Kidney capillary endothelial cell (primary cell): ENCODE results near the gene RNF141.
A peak's percentile ranks its signal among the peaks of the same experiment; 100 is the strongest.

Experiments
- DNase-seq: peaks from one replicate; pipeline ENCODE4 v3.0.0-alpha.2; 2018; ENCODE audit warnings: low spot score

The RNF141 gene

GRCh38 chr11:10522276-10522675 lies 18.7 kb downstream of the RNF141 start:
- no peak for DNase-seq

DNA sequence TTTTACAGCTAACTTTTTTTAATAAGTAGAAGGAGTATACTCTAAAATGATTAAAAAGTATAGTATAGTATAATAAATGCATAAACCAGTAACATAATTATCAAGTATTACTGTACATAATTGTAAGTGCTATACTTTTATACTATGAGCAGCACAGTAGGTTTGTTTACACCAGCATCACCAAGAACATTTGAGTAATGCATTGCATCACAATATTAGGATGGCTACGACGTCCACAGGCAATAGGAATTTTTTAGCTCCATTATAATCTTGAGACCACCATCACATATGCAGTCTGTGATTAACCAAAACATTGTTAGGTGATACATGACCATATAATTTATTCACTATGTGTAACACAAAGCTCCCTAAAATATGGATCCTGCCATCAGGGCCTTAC lies 20.4 kb downstream of the RNF141 start:
- DNase-seq, result no peak

- DNase-seq, result no peak
Observed at GRCh38 chr11:10519630-10520029, 21.4 kb downstream of the RNF141 start.

DNA sequence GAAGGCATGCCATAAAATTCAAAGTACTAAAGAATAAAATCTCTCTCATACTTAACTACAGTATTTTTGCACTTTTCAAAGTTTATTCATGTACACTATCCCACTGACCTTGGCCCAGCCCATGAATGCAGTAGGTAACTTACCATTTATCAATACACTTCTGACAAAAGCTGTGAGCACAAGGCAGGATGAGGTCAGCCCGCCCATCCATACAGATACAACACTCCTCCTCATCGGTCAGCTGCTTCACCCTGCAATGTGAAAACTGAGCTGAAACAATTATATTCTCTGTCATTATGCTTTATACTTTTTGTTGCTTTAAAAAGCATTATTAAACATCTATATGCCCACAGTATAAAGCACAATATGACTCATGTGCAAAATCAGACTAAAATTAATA lies 22.1 kb downstream of the RNF141 start:
- no peak for DNase-seq

- DNase-seq, result no peak
Observed at GRCh38 chr11:10518123-10518522, 22.9 kb downstream of the RNF141 start.

DNA sequence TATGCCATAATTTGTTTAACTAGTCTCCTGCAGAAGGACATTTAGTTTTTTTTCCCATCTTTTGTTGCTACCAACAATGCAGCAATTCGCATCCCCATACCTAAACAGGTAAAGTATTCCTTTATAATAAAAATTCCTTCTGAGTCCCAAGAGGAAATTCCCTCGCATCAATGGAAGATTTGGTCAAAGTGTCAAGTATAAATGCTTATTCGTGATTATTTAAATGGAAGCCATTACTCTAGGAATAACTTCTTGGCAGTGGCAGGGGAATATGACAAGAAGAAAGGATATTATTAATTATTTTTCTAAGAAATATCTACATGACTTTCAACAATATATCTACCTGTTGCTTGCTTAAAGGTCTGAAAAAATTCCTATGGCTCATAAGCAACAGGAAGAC lies 25.6 kb downstream of the RNF141 start:
- DNase-seq, result no peak

- no peak for DNase-seq
Observed at GRCh38 chr11:10514709-10515108, 26.3 kb downstream of the RNF141 start.

DNA sequence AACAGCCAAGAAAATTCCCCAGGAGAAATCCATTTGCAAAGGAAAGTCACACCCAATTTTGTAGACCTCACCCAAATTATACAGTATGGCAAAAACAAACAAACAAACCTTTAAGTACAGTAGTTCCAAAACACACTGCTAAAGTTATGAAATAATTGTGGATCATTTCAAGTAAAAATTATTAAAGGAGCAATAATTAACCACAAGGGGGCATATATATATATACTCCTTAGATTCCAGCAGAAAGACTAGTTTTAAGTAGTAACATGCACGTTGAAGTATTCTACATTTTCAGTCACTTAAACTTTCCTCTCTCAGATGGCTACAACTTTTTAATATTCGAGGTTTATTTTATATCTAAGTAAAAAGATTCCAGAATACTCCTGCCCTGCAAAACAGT lies 26.8 kb downstream of the RNF141 start:
- DNase-seq, result peak; percentile 24

GRCh38 chr11:10511181-10511621 lies 29.8 kb downstream of the RNF141 start:
- DNase-seq, result no peak

DNA sequence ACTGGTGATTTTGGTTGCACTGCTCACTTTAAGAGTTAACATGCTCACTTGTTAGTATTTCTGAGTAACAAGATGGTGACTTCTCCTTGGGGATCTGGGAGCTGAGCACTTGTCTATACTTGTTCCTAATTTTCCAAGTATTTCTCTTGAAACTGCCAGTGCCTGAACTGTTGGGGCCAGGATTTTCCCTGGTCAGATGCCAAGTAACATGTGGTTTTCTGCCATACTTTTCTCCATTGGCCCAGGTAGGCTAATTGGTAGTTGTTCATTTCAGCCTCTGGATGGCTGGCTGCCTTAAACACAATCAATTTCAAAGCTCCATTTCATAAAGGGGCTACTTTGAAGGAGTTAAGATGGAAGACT lies 35.0 kb downstream of the RNF141 start:
- no peak for DNase-seq

DNA sequence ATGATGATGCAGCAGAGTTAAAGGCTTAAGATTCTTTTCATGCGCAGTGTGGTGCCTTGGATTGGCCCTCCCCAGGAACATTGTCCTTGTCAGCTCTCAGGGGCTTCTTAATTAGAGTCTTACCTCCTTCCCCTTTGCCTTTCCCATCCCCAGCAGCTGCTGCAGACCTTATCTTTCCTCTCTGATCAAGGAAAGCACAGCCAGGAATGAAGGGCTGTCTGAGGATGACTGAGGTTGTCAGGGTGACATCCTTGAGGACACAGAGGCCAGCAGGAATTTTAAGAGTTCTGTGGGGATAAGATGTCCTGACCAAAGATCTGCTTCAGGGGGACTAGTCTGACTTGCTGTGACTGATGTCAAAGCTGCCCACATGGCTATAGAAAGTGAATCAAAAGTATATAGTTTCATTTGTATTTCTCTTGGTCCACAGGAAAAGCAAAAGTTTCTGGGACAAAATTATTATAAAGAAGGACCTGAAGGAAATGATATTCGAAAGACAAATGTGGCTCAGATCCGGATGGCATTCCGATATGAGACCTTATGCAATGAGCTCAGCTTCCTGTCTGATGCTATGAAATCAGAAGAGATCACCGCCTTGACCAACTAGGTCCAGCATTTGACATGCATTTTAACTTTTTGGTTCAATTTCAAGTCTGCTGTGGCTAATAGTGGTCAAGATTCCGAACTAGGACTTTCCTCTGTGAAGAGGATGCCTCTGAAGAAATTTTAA lies 35.5 kb downstream of the RNF141 start:
- peak; percentile 87 for DNase-seq

DNA sequence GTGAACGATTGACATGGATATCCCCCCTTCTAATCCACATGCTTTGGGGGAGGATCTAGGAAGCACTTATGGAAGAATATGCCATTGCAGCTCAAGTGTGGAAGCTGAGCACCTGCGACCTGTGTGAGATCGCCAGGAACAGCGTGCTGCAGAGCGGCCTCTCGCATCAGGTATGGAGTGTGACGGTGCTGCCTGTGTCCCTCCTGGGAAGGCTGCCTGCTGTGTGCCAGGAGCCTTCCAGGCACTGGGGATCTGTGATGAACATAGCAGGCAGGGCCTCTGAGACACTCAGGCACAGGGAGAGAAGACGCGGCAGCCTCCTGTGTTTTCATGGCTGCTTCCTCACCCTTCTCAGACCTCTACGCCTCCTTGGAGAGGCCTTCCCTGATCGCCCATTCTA lies 36.5 kb downstream of the RNF141 start:
- DNase-seq, result no peak

DNA sequence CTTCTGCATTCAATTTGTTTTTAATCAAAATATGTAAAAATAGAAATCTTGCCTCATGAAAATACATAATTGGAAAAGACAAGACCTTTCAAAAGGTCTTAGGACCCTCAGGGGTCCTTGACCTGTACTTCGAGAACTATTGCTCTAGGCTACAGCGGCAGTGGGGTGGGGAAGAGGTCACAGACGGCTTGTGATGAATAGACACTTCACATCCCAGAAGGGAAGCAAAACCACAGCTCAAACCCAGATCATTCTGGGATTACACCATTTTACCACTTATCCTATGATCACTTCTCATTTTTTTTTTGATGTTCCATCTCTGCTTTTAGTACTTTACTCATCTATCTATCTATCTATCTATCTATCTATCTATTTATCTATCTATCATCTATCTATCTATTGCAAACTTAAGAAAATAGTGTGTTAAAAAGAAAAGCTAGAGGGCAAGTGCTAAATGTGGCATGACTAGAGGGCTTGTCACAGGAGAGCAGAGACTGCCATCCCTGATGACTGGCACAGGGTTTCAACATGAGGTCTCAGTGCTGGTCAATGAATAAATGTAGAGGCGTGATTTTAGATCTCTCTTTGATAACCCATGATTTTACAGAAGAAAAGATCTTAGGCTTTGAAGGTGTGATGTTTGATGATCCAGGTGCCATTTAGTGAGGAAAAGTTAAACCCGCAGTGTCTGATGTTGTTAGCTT lies 37.1 kb downstream of the RNF141 start:
- no peak for DNase-seq

DNA sequence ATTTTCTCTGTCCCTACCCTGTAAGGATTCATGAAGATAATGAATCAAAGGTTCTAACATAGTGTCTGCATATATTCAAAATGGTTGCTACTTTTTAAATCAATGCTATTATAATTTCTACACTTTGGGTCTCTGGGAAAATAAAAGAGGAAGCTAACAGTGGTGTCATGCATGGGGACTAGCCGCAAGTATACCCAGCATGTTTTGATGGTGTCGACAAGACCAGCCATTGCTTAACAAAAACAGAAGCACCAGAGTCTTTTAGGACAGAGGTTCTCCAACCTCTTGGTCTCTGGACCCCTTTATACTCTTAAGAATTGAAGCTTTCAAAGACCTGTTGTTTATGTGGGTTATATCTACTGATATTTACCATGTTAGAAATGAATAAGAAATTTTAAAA lies 37.8 kb downstream of the RNF141 start:
- no peak for DNase-seq

GRCh38 chr11:10502770-10503169 lies 38.2 kb downstream of the RNF141 start:
- no peak for DNase-seq

GRCh38 chr11:10502065-10502680 lies 38.8 kb downstream of the RNF141 start:
- no peak for DNase-seq

DNA sequence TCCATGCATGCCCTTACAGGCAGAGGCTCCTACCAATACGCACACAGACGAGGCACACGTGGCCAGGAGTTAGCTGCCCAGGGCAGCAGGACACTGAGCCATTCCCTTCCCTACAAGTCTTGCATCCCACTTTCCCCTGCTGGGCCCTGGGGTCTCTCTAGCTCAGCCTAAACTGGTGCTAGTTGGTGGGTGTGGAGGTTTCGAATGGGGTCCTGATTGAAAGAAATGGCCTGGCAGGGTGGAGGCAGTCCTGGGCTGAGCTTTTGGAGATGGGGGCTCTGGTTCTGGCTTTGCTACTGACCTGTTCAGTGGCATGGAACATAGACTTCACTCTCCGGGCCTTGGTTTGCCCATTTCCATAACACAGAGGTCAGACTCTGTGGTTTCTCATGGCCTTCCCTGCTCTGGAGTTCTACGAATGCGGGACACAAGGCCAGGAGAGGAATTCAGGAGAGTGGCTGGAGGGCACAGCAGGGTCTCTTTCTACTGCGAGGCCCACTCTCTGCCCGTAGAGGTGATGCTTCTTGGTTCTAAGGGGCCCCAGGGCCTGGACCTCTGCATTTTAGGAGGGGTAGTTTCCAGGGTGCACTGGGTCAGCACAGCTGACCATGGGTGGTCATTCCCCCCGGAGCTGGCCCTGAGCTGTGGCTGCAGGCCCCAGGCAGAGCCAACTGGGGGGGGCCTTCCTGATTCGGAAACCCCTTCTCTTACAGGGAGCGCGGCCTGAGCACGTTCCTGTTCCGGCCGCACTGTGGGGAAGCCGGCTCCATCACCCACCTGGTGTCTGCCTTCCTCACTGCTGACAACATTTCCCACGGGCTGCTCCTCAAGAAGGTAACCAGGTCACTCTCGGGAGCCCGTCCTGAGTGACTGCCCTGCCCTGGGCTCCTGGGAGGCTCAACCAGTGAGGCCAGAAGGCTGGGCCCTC lies 40.0 kb downstream of the RNF141 start:
- no peak for DNase-seq

GRCh38 chr11:10499874-10500601 lies 40.9 kb downstream of the RNF141 start:
- DNase-seq, result no peak

GRCh38 chr11:10499452-10499851 lies 41.5 kb downstream of the RNF141 start:
- no peak for DNase-seq

GRCh38 chr11:10498426-10499250 lies 42.3 kb downstream of the RNF141 start:
- DNase-seq, result no peak

DNA sequence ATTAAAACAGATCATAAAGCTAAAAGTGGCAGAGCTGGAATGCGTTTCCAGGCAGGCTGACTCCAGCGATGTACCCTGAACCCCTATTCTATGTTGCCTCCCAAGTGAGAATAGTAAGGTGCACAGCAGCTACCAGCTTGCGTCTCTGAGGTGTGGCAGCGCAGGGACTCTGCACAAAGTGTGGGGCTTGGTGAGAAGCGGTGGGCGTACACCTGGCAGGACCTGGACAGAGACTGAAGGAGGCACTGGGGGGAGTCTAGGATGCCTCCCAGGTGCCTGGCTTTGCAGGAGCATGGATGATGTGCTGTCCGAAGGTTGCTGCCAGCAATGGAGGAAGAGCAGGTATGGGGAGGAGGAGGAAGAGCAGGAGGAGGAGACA lies 43.0 kb downstream of the RNF141 start:
- DNase-seq, result no peak
